Endodermal cell (in vitro differentiated cells): ENCODE results near the gene EPS8L2. TPM values are rescaled to one million over a fixed set of nuclear protein-coding genes. Genes with fewer than 3 reads are reported as not detected.

Experiments
- DNase-seq: peaks from one replicate; pipeline ENCODE4 v3.0.0-alpha.2; 2017
- H3K27ac ChIP-seq: 2 replicates; pipeline ENCODE4 v1.5.1; 2013; ENCODE audit warnings: mild to moderate bottlenecking, low read depth, low read length, moderate library complexity
- H3K27me3 ChIP-seq: 2 replicates; pipeline ENCODE4 v1.6.1; 2013; ENCODE audit warnings: mild to moderate bottlenecking, low read length, moderate library complexity; ENCODE audit not compliant: insufficient read depth, control insufficient read depth, poor library complexity, severe bottlenecking
- H3K36me3 ChIP-seq: 2 replicates; pipeline ENCODE4 v1.7.0; 2013; ENCODE audit warnings: mild to moderate bottlenecking, low read length, moderate library complexity; ENCODE audit not compliant: control insufficient read depth, insufficient read depth
- H3K4me1 ChIP-seq: one replicate; pipeline ENCODE4 v1.7.0; 2013; ENCODE audit warnings: low read length; ENCODE audit not compliant: control insufficient read depth, insufficient read depth
- H3K4me3 ChIP-seq: 2 replicates; pipeline ENCODE4 v1.5.1; 2013; ENCODE audit warnings: mild to moderate bottlenecking, low read length, moderate library complexity
- H3K9ac ChIP-seq: 2 replicates; pipeline ENCODE4 v1.6.1; 2013; ENCODE audit warnings: mild to moderate bottlenecking, low read length, moderate library complexity; ENCODE audit not compliant: poor library complexity, severe bottlenecking; ENCODE audit errors: extremely low read depth
- H3K9me3 ChIP-seq: 2 replicates; pipeline ENCODE4 v1.6.1; 2013; ENCODE audit warnings: mild to moderate bottlenecking, low read length, moderate library complexity; ENCODE audit not compliant: control insufficient read depth
- H3K27ac Mint-ChIP-seq: 2 replicates; pipeline ENCODE4 v1.8.0; 2020; ENCODE audit warnings: mixed read lengths
- H3K27me3 Mint-ChIP-seq: 2 replicates; pipeline ENCODE4 v1.8.0; 2021; ENCODE audit warnings: mild to moderate bottlenecking, mixed read lengths; ENCODE audit not compliant: insufficient read depth
- H3K36me3 Mint-ChIP-seq: 2 replicates; pipeline ENCODE4 v1.8.0; 2020; ENCODE audit warnings: low read depth, mixed read lengths
- H3K4me1 Mint-ChIP-seq: 2 replicates; pipeline ENCODE4 v1.8.0; 2020; ENCODE audit warnings: mixed read lengths
- H3K4me3 Mint-ChIP-seq: 2 replicates; pipeline ENCODE4 v1.8.0; 2020; ENCODE audit warnings: mild to moderate bottlenecking, moderate library complexity, mixed read lengths
- H3K9me3 Mint-ChIP-seq: 2 replicates; pipeline ENCODE4 v1.8.0; 2020; ENCODE audit warnings: mild to moderate bottlenecking, mixed read lengths
- WGBS, 2 experiments: methylation state at CpG; one replicate each; pipeline versions ENCODE4 v1.1.5 to v1.1.7; 2013; ENCODE audit warnings: missing lambda C conversion rate in 2 of 2, mixed read lengths in 1 of 2; ENCODE audit not compliant: insufficient coverage in 1 of 2, insufficient read length in 1 of 2; 5-methylcytosine and 5-hydroxymethylcytosine counted together
- total RNA-seq, 2 donors: library from RNA; stranded (reverse); fragmentation: NEBNext Ultra II Directional in 1 of 2; extraction: Animal tissue kit (Norgen Biotek cat#: 25700) in 1 of 2; gene quantifications; 2 replicates in 1 of 2; 3 replicates in 1 of 2; pipeline ENCODE4 v1.2.1, GENCODE V29; 2021
- TF ChIP-seq, protein P1 (sequence below): fragments of 200-600 bp; sonication (generic); conservative IDR thresholded peaks from 2 replicates; pipeline ENCODE4 v1.5.0; 2021; ENCODE audit warnings: antibody characterized with exemption, mild to moderate bottlenecking

EPS8L2 gene
- total RNA-seq, 2 donors from 2014 or later = 26.2 to 28.0 TPM

DNA sequence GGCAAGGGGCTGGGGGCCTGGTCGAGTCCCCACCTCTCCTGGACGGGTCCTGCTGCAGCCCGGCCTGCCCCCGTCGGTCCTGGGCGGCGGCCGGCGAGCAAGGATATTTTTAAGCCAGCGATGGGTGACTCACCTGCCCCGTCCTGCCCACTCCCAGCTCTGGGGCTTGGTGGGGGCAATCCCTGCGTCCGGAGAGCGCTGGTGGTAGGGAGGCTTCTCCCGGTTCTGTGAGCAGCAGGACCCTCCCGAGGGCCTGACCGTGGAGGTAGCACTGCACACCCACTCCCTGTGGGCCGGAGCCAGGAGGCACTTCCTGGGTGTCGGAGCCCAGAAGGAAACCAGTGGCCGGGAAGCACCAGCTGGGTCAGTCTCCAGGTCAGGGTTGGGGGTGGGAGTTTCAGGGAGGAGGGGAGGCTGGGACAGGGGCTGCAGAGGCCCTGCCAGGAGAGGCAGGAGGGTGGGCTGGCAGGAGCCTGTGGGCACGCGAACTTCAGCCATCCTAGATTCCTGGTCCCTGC is 467 bp downstream of the EPS8L2 start:
- peak; percentile 79 for DNase-seq
- 31 to 50% methylated on average over 2 to 22 of the region's 22 CpGs for WGBS, 2 experiments
- H3K27ac Mint-ChIP-seq = no peak overlapping the region
- Histone ChIP-seq H3K9ac (peak overlapping the region; percentile 15), H3K27me3 (no peaks in the 10 kb centered on the region), H3K4me3 (peak overlapping the region; percentile 75), H3K4me1 (peaks cover 5% of the 10 kb centered on the region), H3K9me3 (no peaks in the 10 kb centered on the region), H3K36me3 (no peaks in the 10 kb centered on the region), H3K27ac (no peak overlapping the region)
- no peaks in the 10 kb centered on the region for H3K27me3 Mint-ChIP-seq
- H3K4me1 Mint-ChIP-seq = no peaks in the 10 kb centered on the region
- TF ChIP-seq, protein P1, sequence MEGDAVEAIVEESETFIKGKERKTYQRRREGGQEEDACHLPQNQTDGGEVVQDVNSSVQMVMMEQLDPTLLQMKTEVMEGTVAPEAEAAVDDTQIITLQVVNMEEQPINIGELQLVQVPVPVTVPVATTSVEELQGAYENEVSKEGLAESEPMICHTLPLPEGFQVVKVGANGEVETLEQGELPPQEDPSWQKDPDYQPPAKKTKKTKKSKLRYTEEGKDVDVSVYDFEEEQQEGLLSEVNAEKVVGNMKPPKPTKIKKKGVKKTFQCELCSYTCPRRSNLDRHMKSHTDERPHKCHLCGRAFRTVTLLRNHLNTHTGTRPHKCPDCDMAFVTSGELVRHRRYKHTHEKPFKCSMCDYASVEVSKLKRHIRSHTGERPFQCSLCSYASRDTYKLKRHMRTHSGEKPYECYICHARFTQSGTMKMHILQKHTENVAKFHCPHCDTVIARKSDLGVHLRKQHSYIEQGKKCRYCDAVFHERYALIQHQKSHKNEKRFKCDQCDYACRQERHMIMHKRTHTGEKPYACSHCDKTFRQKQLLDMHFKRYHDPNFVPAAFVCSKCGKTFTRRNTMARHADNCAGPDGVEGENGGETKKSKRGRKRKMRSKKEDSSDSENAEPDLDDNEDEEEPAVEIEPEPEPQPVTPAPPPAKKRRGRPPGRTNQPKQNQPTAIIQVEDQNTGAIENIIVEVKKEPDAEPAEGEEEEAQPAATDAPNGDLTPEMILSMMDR = no peak
- H3K9me3 Mint-ChIP-seq = no peaks in the 10 kb centered on the region
- H3K36me3 Mint-ChIP-seq = peaks cover 5% of the 10 kb centered on the region
- peak overlapping the region; percentile 52 for H3K4me3 Mint-ChIP-seq

DNA sequence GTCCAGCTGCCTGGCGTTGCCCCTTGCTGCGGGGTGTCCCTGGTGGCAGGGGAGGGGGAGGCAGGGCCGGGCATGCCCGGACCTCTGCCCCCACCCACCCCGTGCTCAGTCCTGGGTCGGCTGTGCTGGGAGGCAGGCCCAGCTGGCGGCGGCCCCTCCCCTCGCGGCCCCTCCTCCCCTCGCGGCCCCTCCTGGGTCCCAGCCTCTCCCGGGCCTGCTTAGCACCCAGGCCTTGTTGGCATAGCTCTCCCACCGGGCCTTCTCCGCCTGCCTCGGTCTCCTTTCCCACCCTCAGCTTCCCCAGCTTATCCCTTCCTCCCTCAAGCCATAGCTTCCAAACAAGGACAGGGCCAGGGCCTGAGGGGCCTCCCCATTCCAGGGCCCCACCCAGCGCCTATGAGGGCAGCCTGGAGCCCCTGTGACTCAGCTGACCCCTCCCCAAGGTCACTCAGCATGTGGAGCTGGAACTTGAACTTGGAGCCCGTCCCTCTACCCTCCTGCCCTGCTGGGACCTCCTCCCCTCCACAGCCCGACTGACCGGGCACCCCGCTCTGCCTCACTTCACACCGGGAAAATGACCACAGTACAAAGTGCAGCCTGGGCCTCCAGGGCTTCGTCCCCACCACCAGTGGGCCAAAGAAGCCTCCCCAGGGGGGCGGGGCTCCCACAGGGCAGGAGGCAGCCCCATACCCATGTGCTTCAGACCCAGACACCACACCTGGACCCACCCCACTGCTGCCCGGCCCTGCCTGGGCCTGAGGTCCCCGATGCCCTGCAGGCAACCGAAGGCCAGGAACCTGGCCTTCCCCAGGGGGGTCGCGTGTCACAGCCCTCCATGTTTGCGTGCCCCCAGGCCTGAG is 1.2 kb downstream of the EPS8L2 start:
- H3K9me3 Mint-ChIP-seq = no peaks in the 10 kb centered on the region
- no peaks in the 10 kb centered on the region for H3K36me3 Mint-ChIP-seq
- Histone ChIP-seq H3K4me1 (peaks cover 5% of the 10 kb centered on the region), H3K27me3 (no peaks in the 10 kb centered on the region), H3K27ac (no peak overlapping the region), H3K9ac (no peak overlapping the region), H3K36me3 (no peaks in the 10 kb centered on the region), H3K4me3 (peak overlapping the region; percentile 75), H3K9me3 (no peaks in the 10 kb centered on the region)
- peak overlapping the region; percentile 52 for H3K4me3 Mint-ChIP-seq
- no peaks in the 10 kb centered on the region for H3K27me3 Mint-ChIP-seq
- peak overlapping the region; percentile 44 for H3K27ac Mint-ChIP-seq
- WGBS, 2 experiments = 57 to 71% methylated on average over 11 to 30 of the region's 30 CpGs
- no peaks in the 10 kb centered on the region for H3K4me1 Mint-ChIP-seq
- TF ChIP-seq, protein P1 = peak; percentile 66
- DNase-seq = peak; percentile 85

DNA sequence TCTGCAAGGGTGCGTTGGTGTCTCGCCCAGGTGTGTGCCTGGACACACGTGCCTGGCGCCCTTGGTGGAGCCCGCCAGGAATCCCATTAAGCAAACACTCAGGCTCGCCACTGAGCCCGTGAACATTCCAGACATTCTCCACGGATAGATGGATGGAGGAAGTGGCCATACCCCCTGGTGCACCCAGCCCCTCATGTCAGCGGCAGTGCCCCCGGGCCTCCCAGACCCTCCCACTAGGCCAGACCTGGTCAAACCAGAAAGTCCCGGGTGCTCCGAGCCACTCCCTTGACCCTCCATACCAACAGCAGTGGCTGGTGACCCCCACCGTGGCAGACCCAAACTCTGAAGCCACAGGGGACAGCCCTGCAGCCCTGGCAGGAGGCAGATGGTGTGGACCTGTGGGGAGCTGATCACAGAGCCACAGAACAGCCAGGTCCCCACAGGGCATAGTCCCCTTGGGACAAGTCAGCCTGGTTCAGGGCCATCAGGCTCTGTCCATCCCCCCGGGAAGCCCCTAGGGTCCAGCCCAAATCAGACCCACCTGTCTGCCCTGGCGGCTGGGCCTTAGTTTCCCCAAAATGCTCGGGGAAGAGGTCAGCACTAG is 1.9 kb downstream of the EPS8L2 start:
- Mint-ChIP-seq H3K4me3 (peak overlapping the region; percentile 52), H3K9me3 (no peaks in the 10 kb centered on the region), H3K36me3 (no peaks in the 10 kb centered on the region), H3K27me3 (no peaks in the 10 kb centered on the region), H3K4me1 (no peaks in the 10 kb centered on the region), H3K27ac (no peak overlapping the region)
- no peaks in the 10 kb centered on the region for H3K9me3 ChIP-seq
- TF ChIP-seq, protein P1 = no peak
- no peaks in the 10 kb centered on the region for H3K27me3 ChIP-seq
- no peak overlapping the region for H3K4me3 ChIP-seq
- no peak overlapping the region for H3K9ac ChIP-seq
- no peak overlapping the region for H3K27ac ChIP-seq
- 87 to 89% methylated on average over 9 to 16 of the region's 16 CpGs for WGBS, 2 experiments
- DNase-seq = peak; percentile 77
- H3K36me3 ChIP-seq = no peaks in the 10 kb centered on the region
- H3K4me1 ChIP-seq = peaks cover 5% of the 10 kb centered on the region
